B cell (primary cell): ENCODE results near the gene MED15.

ENCODE experiments used
- EZH2 ChIP-seq: IDR thresholded peaks from 2 replicates; pipeline ENCODE4 v1.6.1; 2012; ENCODE audit warnings: borderline replicate concordance, low read depth, mild to moderate bottlenecking, moderate library complexity, low read length; ENCODE audit not compliant: insufficient read depth, poor library complexity, severe bottlenecking
- TF ChIP-seq, protein P1 (sequence below): fragments of 200-600 bp; IDR thresholded peaks from one replicate; pipeline ENCODE4 v1.8.0; 2022; ENCODE audit warnings: antibody characterized with exemption, mild to moderate bottlenecking

DNA sequence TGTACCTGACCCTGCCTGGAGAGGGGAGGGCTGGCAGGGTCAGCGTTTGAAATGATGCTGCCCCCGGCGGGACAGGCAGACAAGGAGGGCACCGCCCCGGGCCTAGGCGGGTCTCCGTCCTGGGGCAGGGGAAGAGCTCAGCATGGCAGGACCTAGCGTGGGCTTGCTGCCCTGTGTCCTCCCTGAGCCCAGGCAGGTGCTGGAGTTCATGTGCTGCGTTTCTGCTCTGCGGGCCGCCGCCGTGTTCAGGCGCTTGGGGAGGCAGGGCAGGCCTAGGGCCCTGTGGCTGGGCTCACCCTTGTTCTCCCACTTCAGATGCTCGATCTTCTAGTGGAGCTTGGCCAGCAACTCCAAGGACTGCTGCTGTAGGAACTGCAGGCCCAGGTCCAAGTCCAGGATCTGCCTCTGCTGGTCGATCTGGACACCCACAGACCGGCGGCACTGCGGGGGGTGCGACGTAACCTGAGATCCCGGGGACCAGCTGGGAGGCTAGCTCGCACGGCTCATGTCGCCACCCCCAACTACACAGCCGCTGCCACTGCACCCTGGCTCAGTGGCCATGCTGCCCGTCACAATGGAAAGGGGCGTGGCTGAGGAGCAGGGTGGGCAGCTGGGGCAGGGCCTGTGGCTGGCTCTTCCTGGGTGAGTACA is 84.4 kb downstream of the MED15 start:
- TF ChIP-seq, protein P1, sequence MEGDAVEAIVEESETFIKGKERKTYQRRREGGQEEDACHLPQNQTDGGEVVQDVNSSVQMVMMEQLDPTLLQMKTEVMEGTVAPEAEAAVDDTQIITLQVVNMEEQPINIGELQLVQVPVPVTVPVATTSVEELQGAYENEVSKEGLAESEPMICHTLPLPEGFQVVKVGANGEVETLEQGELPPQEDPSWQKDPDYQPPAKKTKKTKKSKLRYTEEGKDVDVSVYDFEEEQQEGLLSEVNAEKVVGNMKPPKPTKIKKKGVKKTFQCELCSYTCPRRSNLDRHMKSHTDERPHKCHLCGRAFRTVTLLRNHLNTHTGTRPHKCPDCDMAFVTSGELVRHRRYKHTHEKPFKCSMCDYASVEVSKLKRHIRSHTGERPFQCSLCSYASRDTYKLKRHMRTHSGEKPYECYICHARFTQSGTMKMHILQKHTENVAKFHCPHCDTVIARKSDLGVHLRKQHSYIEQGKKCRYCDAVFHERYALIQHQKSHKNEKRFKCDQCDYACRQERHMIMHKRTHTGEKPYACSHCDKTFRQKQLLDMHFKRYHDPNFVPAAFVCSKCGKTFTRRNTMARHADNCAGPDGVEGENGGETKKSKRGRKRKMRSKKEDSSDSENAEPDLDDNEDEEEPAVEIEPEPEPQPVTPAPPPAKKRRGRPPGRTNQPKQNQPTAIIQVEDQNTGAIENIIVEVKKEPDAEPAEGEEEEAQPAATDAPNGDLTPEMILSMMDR: no peak
- no peak for TF ChIP-seq EZH2
